Tracheal epithelial cell (primary cell): ENCODE measurements around the gene GPR161. TPM values are rescaled to one million over a fixed set of nuclear protein-coding genes. Genes with fewer than 3 reads are reported as not detected.

ENCODE experiments used
- total RNA-seq: library from RNA; depleted of rRNA; stranded (reverse); fragments of >200 nt; gene quantifications from 2 replicates; pipeline ENCODE4 v1.2.1, GENCODE V29; 2014

GPR161 gene, protein sequence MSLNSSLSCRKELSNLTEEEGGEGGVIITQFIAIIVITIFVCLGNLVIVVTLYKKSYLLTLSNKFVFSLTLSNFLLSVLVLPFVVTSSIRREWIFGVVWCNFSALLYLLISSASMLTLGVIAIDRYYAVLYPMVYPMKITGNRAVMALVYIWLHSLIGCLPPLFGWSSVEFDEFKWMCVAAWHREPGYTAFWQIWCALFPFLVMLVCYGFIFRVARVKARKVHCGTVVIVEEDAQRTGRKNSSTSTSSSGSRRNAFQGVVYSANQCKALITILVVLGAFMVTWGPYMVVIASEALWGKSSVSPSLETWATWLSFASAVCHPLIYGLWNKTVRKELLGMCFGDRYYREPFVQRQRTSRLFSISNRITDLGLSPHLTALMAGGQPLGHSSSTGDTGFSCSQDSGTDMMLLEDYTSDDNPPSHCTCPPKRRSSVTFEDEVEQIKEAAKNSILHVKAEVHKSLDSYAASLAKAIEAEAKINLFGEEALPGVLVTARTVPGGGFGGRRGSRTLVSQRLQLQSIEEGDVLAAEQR
- total RNA-seq, result 9.4 and 20.5 TPM in 2 replicates

DNA sequence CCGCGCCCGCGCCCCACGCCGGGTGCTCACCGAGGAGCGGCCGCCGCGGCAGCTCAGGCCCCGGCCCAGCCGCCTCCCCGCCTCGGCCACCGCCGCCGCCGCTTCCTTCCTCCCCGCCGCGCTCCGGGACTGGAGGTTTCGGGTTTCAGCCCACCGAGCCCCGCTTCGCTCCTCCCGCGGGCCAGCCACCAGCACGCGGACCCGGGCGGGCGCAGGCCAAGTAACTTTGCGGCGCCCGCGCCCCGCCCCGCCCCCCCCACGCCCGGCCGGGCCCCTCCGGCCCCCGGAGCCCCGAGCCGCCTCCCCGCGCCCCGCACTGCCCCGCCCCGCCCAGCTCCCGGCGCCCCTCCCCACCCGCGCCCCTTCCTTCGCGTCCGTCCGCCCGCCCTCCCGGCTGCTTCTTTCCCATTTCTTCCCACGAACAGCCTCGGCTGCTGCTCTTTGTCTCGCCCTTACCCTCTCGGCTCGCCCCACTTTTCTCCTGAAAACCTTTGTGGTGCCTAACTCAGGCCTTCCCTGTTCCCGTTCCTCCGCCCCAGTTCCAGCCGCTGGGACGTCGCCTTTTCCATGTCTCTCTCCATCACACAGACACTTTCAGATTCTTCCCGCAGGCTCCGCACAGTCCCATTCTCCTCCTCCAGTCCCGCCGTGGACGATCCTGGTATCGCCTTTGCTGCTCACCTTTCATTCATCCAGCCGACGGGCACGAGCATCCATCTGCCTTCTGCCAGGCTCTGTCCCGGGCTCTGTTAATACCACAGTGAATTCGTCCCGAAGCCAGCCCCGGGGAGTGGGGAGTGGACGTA, at the start of gene GPR161:
GPR161 (minus strand) TSS at position 222 of the 806 bp plus-strand sequence. CDS start 32,080 bp downstream, outside the sequence.

DNA sequence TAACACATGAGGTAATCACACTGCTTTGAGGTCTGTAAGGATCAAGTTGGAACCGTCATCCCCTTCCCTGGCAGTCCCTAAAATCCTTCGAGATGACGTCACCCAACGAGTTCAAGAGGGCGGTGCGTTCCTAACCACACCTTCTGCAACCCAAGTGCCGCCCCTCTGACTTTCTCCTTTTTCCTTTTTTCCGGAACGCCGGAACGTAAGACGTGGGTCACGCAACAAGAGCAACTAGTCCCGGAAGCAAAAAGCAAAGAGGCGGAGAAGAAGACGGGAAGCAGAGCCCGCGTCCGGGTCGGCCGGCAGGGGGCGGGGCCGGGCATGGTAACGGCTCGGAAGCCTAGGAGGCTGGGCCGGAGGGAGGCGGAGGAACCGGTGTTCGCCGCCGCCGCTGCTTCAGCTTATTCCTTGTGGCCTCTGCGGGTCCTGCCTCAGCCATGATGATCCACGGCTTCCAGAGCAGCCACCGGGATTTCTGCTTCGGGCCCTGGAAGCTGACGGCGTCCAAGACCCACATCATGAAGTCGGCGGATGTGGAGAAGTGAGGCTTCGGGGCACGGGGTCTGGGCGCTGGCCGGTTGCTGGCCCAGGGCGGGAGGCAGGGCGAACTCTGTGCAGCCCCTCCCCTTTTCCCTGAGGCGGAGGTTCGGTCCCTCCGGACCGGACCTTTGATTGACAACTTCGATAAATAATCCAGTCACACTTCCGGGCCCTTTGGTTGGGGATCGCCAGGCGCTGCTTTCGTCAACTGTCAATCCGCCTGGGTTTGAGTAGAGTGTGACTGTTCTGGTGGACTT, 42.1 kb upstream of the GPR161 start, which contains the start of gene TIPRL:
TIPRL (plus strand) TSS at position 325 of the 800 bp plus-strand sequence; CDS start at position 441, 116 bp downstream.

Other genes starting within 250 kb of the GPR161 start
- not detected in 2 replicates for gene ADCY10, start 222.8 kb downstream of the GPR161 start, total RNA-seq
- 32.8 and 56.6 TPM in 2 replicates for gene DCAF6, start 200.2 kb downstream of the GPR161 start, total RNA-seq
- 19.2 and 23.6 TPM in 2 replicates for gene MPC2, start 199.9 kb downstream of the GPR161 start, total RNA-seq
- gene TIPRL, start 42.0 kb upstream of the GPR161 start, total RNA-seq, result 31.8 and 40.7 TPM in 2 replicates
- 24.3 and 35.7 TPM in 2 replicates for gene SFT2D2, start 89.1 kb upstream of the GPR161 start, total RNA-seq
- gene TBX19, start 143.9 kb upstream of the GPR161 start, total RNA-seq, result 0.85 and 0.96 TPM in 2 replicates